HG03108 (cell line): ENCODE measurements around the gene ZRSR2.
"Not testable (repeated sequence)": the region's sequence is repeated elsewhere in the genome, so short reads cannot be mapped to it uniquely, and the experiment has no call there.

Experiments used
- ATAC-seq: cut with Tn5 transposase; IDR thresholded peaks from one replicate; pipeline ENCODE4 v1.9.1; 2021; ENCODE audit warnings: moderate library complexity; ENCODE audit not compliant: unreplicated experiment

Gene ZRSR2

GRCh38 chrX:15797707-15798106 is 7.4 kb downstream of the ZRSR2 start:
- ATAC-seq: no peak

DNA sequence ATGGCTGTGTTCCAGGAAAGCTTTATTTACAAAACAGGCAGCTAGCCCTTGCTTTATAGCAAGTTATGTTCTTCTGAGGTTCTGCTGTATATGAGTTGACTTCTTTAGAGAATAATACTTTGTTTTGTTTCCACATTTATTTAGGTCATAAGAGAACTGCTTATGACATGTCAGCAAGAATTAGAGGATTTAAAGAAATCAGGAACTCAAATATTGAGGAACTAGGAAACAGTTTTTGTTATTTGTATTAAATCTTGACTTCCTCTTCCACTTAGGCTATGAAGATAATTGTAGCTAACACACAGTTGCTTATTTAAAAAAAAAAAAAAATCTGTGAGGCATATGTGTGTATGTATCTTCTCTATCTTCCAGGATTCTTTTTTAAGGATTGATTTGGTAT is 14.3 kb downstream of the ZRSR2 start:
- ATAC-seq: no peak

DNA sequence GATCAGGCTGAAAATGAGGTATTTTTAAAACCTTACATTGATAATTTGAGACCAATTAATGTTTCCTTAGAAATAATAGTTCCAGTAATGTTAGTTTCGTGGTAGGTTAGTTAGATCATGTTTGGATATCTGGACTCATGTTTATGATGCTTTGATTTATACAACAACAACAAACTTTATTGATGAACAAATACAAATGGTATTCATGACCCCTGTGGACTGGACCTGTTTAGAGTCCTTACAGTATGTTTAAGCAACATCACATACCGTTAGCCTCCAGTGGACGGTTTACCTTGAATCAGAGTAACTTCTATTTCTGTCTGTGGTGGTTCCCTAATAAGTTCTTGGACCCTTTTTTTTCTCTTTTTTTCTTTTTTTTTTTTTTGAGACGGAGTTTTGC is 18.0 kb downstream of the ZRSR2 start:
- ATAC-seq: no peak

GRCh38 chrX:15812192-15812938 is 22.1 kb downstream of the ZRSR2 start:
- no peak for ATAC-seq

GRCh38 chrX:15813416-15813815 is 23.1 kb downstream of the ZRSR2 start:
- no peak for ATAC-seq

GRCh38 chrX:15814771-15815365 is 24.6 kb downstream of the ZRSR2 start:
- ATAC-seq: no peak

DNA sequence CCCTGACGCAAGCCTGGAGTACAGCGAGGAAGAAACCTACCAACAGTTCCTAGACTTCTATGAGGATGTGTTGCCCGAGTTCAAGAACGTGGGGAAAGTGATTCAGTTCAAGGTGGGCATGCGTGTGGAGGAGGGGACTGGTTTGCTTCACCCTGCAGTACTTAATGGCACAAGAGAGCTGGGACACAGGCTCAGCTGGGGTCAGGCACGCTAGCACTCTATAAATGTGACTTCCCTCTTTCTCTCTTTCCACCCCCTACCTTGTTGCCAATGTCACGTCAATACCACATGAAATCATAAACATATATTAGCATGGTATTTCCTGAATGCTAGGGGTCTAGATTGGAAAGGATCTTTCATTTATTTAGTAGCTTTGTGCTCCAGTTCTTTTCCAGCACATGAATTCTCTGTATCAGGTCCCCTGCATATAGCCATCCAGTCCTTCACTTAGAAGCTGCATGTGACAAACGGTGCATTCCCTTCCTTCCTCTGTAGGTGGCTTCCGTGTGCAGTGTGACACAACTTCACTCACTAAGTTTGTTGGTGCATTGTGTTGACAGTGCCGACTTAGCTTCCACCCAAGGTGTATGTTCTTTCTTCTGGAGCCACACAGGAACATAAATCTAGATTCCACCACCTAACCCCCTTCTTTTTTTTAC is 25.6 kb downstream of the ZRSR2 start:
- peak; percentile 81 for ATAC-seq

DNA sequence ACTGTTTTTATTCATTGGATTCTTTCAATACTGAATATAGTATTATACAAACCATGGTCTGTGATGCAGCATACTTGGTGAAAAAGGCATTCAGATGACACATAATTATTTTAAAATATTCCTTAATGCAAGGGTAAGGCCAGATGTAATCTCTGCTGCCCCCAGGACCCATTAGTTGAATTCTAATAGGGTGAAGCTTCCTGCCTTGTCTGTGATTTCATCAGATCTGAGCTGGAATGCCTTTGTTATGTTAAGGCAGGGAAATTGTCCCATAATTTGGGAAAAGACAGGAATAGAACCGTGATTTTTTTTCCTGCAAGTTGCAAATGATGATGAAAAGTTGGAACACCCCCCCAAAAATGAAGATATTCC is 26.1 kb downstream of the ZRSR2 start:
- ATAC-seq: no peak

GRCh38 chrX:15816886-15817285 is 26.6 kb downstream of the ZRSR2 start:
- ATAC-seq: no peak

- no peak for ATAC-seq
Observed at GRCh38 chrX:15820106-15821073, 30.1 kb downstream of the ZRSR2 start.

GRCh38 chrX:15822922-15823321 is 32.6 kb downstream of the ZRSR2 start:
- ATAC-seq: no peak

- ATAC-seq: no peak
Observed at GRCh38 chrX:15825936-15826335, 35.7 kb downstream of the ZRSR2 start.

DNA sequence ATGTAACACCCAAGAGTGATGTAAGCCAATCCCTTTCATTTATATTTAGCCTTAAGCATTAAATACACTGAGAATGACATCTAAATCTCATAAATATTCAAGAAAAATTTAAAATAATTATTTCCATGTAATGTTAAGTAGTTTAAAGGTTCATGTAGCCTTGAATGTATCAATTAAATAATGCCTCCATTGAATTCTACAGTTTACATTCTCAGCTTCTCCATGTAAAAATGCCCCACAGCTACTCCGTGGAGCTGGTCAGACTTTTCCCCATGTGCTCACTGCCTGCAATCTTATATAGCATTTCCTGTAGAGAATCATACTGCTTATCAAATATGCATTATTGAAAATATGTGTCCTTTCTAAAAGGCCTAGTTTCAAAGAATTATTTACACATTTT is 38.9 kb downstream of the ZRSR2 start:
- no peak for ATAC-seq

GRCh38 chrX:15831347-15831746 is 41.1 kb downstream of the ZRSR2 start:
- ATAC-seq: not testable (repeated sequence)

DNA sequence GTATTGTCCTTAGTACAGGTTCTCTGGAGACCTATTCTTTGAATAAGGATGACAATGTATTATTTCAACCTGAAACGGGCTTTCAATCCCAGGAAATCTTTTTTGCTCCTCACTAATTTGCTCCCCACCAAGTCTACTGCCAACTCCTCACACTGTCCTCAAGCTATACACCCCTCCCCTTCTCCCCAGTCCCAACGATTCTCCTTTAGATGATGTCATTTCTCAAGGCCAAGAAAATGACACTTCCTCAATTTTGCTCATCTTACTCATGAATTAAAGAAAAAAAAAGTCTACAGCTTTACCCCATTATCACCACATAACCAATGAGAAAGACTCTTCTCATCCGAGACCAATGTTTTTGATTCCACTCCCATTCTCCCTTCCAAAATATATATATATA is 43.8 kb downstream of the ZRSR2 start:
- no peak for ATAC-seq

DNA sequence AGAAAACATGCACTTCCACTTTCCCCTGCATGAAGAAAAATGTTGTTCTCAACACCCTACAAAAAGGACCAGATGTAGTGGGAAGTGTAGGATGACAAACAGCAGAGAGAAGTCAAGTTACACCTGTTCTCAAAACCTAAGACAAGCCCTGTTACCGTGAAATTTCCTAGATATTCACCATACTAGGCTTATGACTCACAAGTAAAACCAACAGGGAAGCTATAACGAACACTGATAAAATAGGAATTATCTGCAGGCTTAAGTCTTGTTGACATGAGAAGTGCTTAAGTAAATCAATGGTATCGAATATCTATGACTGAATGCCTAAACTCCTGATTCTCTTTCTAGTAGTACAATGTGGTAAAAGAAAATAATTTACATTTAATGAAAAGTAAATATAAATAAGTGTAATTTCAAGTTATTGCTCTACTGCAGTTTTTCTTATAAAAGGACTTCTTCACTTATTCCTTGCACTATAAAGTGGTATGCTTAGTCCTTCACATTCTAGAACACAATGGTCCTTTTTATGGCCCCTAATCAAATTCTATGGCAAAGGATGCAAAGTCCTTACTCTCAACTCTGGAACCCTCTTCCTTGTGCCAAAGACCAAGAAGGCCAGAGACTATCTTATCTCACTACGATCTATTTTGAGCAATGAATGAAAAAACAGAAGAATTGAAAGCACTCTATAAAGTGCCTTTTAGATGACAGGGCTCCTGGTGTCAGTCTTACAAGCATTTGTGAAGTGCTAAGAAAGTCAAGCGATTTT is 44.7 kb downstream of the ZRSR2 start:
- ATAC-seq: no peak

DNA sequence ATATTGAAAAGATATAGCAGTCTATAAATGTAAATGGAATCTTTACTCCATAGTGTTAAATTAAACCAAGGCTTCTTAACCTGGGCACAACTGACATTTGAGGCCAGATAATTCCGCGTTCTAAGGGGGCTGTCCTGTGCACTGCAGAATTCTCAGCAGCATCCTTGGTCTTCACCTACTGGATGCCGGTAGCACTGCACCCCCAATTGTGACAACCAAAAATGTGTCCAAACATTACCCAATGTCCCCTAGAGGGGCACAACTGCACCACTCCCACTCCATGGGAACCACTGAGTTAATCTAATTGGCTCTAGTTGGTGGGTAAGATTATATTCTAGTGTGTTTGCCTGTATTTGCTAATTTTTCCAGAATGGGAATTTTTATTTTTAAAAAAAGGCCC is 47.7 kb downstream of the ZRSR2 start:
- no peak for ATAC-seq

- ATAC-seq: no peak
Observed at GRCh38 chrX:15841853-15842516, 51.7 kb downstream of the ZRSR2 start.

- ATAC-seq: no peak
Observed at GRCh38 chrX:15843960-15844359, 53.7 kb downstream of the ZRSR2 start.

DNA sequence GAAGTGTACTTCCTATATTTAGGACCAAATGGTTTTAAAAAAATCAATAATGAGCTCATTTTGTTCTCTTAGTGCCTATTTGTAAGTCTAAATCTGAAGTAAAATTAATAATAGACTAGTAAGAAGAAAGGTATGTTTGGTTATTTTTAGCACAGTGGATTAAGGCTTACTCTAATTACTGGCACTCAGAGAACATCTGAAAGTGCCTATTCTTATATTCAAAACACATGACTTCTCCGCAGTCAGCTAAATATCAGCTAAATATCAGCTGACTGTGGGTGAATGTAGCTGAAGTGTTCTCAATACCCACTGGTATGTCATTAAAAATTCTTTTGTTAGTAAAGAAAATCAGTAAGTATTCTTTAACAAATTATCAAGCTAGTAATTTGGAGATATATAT is 58.3 kb downstream of the ZRSR2 start:
- no peak for ATAC-seq
